Measurements from ENCODE around the gene CPNE5. TPM values are rescaled to one million over a fixed set of nuclear protein-coding genes. Genes with fewer than 3 reads are reported as not detected.

Gene CPNE5
- total RNA-seq, 1 donor from 2014 or later, result 0.13 TPM

DNA sequence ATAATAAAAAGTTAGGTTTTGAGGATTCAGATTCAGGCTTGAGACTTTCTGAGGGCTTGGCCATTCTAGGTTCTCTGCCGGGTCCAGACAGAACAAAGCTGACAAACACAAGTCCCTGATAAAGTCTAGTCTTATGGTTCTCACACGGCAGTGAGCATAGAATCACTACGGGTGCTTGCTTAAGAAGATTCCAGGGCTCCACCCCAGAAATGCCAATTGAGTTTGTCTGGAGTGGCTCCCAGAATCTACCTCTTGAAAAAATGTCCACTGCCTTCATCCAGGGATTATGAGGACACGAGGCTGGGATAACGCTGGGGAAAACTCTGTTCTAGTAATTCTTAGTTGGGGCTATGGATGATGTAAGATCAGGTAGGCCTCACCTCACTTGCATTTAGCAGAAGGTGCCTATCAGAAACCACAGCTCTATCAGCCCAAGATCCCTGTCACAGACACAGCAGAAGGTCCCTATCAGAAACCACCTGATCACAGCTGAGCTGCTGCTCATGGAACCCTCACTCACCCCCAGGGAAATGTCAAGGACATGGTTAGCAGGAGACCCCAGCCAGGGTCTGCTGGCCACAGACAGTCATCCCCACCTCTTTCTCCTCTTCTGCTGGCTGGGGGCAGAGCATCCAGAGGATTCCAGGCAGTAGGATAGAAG, 89.3 kb downstream of the CPNE5 start:
- no peak overlapping the region for H3K4me3 ChIP-seq (ENCODE audit: low read depth, low read length)
- peaks cover 4% of the 10 kb centered on the region for H3K27me3 ChIP-seq (ENCODE audit: control insufficient read depth, insufficient read depth, low read length)
- TF ChIP-seq, protein P1, sequence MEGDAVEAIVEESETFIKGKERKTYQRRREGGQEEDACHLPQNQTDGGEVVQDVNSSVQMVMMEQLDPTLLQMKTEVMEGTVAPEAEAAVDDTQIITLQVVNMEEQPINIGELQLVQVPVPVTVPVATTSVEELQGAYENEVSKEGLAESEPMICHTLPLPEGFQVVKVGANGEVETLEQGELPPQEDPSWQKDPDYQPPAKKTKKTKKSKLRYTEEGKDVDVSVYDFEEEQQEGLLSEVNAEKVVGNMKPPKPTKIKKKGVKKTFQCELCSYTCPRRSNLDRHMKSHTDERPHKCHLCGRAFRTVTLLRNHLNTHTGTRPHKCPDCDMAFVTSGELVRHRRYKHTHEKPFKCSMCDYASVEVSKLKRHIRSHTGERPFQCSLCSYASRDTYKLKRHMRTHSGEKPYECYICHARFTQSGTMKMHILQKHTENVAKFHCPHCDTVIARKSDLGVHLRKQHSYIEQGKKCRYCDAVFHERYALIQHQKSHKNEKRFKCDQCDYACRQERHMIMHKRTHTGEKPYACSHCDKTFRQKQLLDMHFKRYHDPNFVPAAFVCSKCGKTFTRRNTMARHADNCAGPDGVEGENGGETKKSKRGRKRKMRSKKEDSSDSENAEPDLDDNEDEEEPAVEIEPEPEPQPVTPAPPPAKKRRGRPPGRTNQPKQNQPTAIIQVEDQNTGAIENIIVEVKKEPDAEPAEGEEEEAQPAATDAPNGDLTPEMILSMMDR (IDR thresholded peaks at IDR 0.05; ENCODE audit: insufficient read depth, low read length, poor library complexity, severe bottlenecking), result no peak

DNA sequence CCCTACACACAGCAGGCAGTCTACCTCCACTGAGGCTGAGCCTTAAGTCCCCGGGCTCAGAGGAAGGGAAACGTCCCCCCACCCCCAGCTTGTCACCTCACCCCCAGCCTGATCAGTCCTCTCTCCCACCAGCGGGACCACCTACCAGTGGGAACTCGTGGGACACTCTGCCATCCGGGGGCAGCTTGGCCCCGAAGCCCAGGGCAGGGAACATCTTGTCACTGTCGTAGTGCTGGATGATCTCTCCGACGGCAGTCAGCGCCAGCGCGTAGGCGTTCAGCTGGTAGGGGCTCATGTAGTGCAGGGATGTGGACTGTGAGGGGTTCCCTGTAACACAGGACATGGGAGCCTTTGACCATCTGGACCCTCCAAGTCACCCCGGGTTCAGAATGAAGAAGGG, 93.0 kb downstream of the CPNE5 start:
- no peak overlapping the region for H3K4me3 ChIP-seq (ENCODE audit: low read depth, low read length)
- H3K27me3 ChIP-seq (ENCODE audit: control insufficient read depth, insufficient read depth, low read length), result peaks cover 4% of the 10 kb centered on the region
- DNase-seq (ENCODE audit: low read depth), result no peak
- TF ChIP-seq, protein P1 (IDR thresholded peaks at IDR 0.05; ENCODE audit: insufficient read depth, low read length, poor library complexity, severe bottlenecking), result no peak
- no peaks in the 10 kb centered on the region for H3K36me3 ChIP-seq (ENCODE audit: control insufficient read depth, insufficient read depth, low read length)

More for the DNA sequence above, 89.3 kb downstream of the CPNE5 start:
- DNase-seq (ENCODE audit: low read depth), result no peak
- no peaks in the 10 kb centered on the region for H3K36me3 ChIP-seq (ENCODE audit: control insufficient read depth, insufficient read depth, low read length)

DNA sequence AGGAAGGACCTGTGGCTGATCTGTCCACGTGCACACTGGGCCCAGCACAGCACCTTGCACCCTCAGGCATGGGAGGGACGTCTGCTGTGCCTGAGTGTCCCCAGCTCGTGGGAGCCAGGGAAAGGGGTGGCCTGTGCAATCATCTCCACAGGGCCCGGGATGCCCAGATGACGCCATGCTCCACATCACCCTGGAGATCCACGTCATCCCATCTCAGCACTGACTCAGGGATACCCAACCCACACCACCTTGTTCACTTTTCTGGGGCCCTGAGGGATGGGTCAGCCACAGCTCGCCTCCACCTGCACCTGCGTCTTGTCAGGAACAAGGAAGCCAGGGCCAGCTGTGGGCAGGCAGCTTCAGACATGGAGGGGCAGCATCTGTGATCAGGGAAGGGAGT, 93.4 kb downstream of the CPNE5 start:
- TF ChIP-seq, protein P1 (IDR thresholded peaks at IDR 0.05; ENCODE audit: insufficient read depth, low read length, poor library complexity, severe bottlenecking), result no peak
- no peak for DNase-seq (ENCODE audit: low read depth)
- H3K27me3 ChIP-seq (ENCODE audit: control insufficient read depth, insufficient read depth, low read length), result peaks cover 4% of the 10 kb centered on the region
- H3K36me3 ChIP-seq (ENCODE audit: control insufficient read depth, insufficient read depth, low read length), result no peaks in the 10 kb centered on the region
- no peak overlapping the region for H3K4me3 ChIP-seq (ENCODE audit: low read depth, low read length)

DNA sequence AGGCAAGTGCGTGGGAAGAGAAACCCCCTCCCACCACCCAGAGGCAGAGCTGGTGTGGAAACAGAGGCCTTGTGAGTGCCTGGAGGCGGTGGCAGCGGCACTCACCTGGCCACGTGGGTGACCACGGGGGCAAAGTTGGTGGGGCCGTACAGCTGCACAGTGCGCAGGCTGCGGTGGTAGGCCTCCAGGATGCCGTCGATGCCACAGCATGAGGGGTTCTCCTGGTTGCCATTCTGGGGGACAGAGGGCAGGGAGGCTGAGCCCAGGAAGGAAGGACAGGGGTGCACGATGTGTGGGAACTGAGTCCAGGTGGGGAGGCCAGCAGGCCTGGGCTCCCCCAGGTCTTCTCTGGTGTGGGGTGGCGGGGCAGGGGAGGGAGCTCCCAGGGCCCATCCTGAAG, 94.0 kb downstream of the CPNE5 start:
- Histone ChIP-seq H3K4me3 (ENCODE audit: low read depth, low read length) (no peak overlapping the region), H3K27me3 (ENCODE audit: control insufficient read depth, insufficient read depth, low read length) (peaks cover 4% of the 10 kb centered on the region), H3K36me3 (ENCODE audit: control insufficient read depth, insufficient read depth, low read length) (no peaks in the 10 kb centered on the region)
- TF ChIP-seq, protein P1 (IDR thresholded peaks at IDR 0.05; ENCODE audit: insufficient read depth, low read length, poor library complexity, severe bottlenecking), result no peak
- no peak for DNase-seq (ENCODE audit: low read depth)

DNA sequence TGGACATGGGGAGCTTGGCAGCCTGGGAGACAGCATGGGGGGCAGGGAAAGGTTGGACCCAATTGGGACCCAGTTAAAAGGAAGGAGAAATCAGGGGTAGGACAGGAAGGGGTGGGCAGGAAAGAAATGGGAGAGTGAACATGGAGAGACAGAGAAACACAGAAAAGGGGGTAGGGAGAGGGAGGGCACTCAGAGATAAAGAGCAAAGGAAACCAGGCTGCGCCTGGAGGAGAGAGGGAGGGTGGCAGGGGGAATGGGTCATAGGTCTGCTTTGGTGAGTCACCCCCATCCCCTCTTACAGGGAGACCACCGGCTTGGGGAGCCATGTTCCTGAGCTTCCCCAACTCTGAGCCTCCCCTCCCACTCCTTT, 95.0 kb downstream of the CPNE5 start:
- TF ChIP-seq, protein P1 (IDR thresholded peaks at IDR 0.05; ENCODE audit: insufficient read depth, low read length, poor library complexity, severe bottlenecking), result no peak
- H3K27me3 ChIP-seq (ENCODE audit: control insufficient read depth, insufficient read depth, low read length), result peaks cover 4% of the 10 kb centered on the region
- DNase-seq (ENCODE audit: low read depth), result no peak
- H3K4me3 ChIP-seq (ENCODE audit: low read depth, low read length), result no peak overlapping the region
- H3K36me3 ChIP-seq (ENCODE audit: control insufficient read depth, insufficient read depth, low read length), result no peaks in the 10 kb centered on the region

Data from kidney epithelial cell (primary cell).